ENCODE data around the gene ULK4.
"Not testable (repeated sequence)": the region's sequence is repeated elsewhere in the genome, so short reads cannot be mapped to it uniquely, and the experiment has no call there.

The ULK4 gene

DNA sequence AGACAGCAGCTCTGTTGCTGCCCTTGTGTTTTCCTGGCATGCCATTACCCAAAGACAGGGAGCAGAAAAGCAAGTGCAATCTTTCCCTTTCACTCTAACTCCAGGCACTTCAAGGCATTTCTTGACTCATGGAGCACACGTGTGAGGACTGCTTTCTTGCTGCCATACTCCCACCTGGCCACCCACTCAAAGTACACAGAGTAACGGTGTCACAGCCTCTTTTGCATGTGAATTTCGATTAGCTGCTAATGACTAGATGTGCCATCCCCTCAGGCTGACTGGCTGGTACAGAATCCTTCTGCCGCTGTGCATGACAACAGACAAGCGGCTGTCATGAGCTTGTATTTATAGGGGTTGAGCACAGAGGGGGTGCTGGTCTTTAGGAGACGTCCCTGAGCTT lies 382.0 kb downstream of the ULK4 start:
- DNase-seq (ENCODE audit: low spot score): no peak

DNA sequence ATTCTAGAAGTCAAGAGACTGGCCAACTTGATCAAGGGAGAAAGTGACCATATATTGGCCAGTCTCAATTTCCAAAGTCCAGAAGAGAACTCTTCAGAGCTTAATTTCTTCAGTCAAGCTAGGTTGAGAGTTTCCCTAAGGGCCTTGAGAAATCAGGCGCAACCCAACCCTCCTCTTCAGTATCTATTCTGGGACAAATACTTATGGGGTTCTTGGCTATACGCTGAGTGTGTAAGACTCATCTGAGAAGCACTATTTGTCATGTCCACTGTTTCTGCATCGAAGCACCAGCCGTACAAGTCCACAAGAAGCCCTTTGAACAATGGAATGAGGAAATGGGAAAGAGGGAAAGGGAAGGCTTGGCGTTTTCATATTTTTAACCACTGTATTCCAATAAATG lies 383.1 kb downstream of the ULK4 start:
- no peak for DNase-seq (ENCODE audit: low spot score)

DNA sequence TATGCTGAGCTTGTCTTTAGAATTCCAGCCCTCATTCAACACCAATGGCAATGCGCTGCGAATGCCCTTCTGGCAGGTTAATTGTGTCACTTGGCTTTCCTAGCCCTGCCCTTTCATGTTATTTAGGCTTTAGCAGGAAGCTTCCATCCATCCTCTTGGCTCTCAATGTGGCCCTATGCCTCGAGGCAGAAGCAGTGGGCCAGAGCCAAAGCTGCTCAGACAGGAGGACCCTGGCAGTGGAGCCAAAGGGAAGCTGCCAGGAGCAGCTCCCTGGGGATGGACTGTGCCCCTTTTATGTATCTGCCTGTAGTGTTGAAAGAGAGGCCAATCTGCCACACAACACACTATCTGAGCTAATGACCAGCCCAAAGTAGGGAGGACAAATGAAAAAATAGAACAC lies 386.2 kb downstream of the ULK4 start:
- no peak for DNase-seq (ENCODE audit: low spot score)

DNA sequence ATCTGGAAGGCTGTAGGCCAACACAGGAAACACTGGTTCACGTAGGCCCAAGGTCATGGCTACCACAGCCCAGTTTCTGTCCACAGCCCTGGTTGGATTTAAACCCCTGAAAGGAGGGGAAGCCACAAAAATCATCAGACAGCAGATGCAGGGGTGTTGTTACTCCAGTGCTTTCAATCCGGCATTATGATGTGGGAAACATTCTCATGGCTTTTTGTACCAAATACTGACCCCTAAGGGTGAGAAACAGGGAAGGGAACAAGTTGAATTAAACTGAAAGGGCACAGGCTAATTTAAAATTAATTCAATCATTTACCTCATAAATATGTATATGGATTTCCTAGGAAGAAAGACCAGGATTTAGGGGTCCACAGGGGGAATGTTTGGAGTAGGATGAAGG lies 387.0 kb downstream of the ULK4 start:
- DNase-seq (ENCODE audit: low spot score): no peak

DNA sequence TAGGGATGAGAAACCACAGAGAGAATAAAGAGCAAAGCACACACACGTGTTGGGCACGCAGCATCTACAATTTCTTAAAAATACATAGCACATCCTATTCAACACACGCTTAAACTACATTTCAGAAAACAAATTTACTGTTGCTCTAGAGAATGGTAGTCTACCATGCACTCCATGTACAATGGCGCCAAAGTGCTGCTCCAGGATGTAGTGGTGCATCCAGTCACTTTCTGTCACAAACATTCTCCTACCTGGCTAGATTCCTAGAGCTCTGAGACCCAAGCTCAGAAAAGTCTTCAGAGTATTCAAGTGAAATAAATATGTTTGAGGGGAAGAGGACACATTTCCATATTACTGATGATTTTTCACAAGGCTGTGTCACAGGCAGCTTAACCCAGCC lies 388.3 kb downstream of the ULK4 start:
- DNase-seq (ENCODE audit: low spot score): no peak

DNA sequence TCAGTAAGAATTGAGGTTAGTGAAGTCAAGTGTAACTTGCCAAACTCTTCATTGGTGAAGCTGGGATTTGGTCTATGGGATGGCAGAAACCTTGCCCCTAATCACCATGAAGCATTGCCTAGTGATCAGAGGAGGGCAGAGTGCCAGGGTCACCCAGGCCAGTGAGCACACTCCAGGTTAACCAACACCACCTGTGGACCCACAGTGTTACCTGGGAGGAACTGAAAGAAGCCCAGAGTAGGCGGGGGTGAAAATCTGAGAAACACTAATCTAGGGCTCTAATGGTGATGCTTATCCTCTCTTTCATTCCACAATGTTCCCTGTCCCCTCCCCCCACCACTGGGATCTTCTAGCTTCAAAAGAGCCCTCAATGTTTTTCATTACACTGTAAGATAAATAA lies 389.8 kb downstream of the ULK4 start:
- DNase-seq (ENCODE audit: low spot score): no peak

DNA sequence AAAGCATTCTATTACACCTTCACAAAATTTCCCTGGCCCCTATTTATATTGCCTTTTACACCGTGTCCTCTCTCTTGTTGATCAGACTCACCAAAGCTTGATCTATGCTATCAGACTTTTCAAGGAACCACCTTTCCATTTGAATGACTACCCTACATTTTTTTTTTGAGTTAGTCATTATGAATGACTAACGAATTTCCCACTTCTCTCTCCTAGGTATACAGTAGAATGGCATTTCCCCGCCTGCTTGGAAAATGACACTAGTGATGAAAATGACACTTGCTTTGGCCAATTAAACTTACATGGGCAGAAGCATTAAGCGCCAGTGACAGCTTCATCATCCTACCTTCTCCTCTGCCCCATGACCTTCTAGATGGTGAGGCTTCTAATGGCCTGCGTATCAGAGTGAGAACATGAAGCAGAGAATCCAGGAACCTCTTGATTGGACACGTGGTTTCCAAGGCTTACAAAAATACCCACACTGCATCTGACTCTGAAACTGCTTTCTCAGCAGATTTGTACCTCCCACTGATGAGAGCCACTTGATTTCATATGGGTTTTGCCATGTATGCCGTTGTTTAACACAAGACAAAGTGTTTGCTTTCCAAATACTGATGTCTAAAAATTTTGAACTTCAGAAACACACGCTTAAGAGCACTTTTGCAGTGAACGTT lies 392.1 kb downstream of the ULK4 start:
- DNase-seq (ENCODE audit: low spot score): no peak

DNA sequence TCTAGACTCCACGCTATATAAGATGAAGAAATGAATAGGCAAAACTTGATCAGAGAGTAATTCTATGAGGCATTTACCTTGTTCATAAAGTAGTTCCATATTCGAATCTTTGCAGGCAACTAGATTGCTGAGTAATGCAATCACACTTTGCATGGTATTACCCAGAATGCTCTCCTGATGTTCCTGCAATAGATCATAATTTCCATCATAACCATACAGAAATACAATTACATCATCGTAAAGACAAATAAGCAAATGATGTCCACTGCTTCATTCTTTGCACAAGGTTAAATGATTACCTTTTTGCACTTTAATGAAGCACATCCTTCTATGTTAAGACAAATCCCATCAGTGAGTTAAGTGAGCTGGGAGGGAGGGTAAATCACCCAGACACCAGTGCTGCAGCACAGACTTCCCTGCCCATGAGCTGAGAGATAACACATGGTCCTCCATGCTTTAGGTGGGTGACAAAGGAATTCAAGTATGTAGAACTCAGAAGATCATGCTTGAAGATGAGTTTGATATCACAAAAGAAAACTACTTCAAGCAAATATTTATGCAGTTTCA lies 395.9 kb downstream of the ULK4 start:
- no peak for DNase-seq (ENCODE audit: low spot score)

DNA sequence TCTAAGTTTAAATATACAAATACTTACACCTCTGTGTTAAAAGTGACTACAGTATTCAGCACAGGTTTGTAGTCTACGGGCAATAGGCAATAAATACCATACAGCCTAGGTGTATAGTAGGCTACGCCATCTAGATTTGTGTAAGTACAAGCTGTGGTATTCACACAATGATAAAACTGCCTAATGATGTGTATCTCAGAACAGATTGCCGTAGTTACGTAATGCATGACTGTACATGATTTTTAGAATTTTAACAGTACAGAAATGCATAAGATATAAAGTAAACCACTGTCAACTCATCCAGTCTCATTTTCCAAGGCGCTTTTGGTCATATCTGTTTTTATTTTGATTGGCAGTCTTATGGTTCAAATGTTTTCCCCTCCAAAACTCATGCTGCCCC lies 396.9 kb downstream of the ULK4 start:
- no peak for DNase-seq (ENCODE audit: low spot score)

DNA sequence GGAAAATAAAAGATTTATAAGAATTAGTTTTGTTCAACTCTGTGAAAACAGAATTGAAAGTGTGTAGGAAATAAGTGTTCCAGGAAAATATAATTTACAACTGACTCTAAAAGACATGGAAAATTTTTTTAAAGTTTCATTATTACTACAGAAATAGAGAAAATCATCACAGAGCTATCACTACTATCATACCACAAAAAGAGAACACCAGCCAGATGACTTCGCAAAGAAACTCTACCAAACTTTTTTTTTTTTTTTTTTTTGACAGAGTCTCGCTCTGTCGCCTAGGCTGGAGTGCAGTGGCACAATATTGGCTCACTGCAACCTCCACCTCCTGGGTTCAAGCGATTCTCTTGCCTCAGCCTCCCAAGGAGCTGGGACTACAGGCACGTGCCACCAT lies 405.7 kb downstream of the ULK4 start:
- DNase-seq (ENCODE audit: low spot score): not testable (repeated sequence)

DNA sequence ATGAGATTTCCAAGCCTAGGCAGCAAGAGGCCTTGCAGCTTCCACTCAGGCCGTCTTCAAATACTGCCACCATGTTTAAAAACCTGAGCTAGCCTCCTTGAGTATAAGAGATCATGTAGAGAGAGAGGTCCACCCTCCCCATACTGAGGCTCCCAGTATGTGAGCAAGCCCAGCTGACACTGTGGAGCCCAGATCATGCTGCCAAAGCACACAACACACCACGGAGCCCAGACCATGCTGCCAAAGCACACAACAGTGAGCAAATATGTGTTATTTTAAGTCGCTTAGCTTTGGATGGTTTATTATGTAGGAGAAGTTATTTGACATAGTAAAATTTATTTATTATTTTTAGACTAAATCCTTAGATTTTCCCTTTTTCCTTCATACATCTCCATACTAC lies 428.9 kb downstream of the ULK4 start:
- DNase-seq (ENCODE audit: low spot score): no peak

DNA sequence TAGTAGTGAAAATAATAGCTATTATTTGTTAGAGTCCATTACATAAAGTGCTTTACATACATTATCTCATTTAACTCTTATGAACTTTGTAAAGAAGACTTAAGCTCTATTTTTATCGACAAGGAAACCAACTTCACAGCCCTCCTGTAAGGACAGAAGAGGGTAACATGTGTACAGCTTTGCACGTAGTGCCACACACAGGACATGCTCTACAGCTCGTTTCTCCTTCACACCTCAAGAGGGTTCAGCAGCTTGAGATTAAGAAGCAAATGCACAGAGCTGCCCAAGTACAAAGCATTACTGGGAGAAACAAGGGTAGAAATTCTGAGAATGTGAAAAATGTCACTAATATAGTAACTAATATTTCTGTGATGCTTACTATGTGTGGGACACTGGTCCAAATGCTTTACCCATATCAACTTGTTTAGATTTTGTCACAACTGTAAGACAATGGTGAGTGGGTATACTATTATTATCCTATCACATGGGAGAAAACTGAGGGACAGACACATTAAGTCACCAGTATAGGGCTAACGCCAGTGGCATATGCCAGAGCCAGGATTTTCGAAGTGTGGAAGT lies 434.8 kb downstream of the ULK4 start:
- DNase-seq (ENCODE audit: low spot score): no peak

DNA sequence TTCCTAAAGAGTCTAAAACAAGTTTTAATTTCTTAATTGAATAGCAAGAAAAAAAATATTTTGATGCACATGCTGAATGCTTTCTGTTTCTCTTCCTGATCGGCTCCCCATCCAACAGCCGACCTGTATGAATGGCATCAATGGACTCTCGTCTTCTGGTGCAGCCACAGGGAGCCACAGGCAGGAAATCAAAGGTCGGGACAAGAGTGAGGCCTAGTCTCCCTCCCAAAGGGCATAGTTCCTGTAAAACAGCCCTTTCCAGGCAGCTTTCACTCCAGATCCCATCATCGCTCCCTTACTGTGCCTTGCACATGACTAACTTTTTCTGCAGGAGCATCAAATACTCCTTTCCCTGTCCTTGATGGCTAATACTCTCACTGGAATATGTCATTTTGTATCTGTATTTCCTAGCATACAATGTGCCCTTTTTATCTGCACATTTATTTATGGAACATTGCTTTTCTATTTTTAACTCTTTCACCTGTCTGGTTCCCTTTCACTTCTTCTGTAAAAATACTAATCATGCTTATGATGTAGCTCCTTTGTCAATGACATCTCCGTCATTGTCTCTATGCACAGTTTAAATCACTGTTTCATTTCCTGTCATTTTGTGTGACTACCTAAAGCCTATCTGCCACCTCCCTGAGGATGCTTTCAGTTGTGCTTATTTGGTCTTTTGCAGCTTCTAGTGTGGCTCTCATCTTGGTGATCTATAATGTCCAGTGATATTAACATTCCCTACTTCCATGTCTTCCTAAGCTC lies 436.4 kb downstream of the ULK4 start:
- DNase-seq (ENCODE audit: low spot score): no peak

DNA sequence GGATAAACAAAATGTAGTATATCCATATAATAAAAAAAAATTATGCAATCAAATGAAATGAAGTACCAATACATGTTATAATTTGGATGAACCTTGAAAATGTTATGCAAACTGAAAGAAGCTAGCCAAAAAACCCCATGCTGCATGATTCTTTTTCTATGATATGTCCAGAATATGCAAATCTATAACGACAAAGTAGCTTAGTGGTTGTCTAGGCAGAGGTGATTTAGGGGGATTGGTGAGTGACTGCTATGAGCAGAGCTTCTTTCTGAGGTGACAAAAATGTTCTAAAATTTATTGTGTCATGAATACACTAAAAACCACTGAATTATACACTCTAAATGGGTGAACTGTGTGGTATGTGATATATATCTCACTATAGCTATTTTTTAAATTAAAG lies 438.0 kb downstream of the ULK4 start:
- no peak for DNase-seq (ENCODE audit: low spot score)

DNA sequence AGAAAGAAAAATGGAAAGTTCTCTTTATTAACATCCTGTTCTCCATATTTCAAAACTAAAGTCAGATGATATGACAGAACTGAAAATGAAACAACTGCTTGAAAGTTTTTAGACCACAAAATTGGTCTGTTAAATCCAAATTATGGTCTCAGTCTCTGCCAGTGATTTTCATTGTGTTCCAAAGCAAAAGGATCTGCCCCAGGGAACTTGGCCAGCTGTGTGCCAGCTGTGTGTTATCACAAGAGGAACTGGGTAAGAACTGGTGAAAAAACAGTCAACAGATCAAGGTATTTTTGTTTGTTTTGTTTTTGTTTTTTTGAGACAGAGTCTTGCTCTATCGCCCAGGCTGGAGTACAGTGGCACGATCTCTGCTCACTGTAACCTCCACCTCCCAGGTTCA lies 439.3 kb downstream of the ULK4 start:
- no peak for DNase-seq (ENCODE audit: low spot score)

DNA sequence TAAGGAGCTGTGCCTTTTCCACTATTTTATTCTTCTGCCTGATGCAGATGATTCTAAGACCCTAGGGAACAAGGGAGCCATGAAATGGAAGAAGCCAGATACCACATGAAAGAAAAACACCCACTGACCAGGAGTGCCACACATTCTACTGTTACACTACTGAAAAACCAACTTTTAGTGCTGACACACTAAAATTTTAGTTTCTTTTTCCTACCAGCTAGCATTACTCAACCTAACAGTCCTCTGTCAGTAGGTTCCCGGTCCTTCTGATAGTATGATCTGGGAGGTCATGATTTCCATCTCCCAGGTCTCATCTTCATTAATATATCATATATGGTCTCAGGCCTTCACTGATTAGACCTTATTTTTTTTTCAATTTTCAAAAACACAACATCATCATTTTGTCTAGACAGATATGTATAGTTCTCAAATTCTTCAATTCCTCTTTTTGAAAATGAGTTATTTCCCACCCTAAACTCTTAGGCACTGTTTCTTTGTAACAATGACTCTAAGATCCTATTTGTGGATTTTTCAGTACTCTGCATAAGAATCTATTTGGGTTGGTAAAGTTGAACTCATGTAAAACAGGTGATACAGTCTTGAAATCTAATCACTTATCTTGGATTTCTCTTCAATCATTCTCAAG lies 440.8 kb downstream of the ULK4 start:
- no peak for DNase-seq (ENCODE audit: low spot score)

DNA sequence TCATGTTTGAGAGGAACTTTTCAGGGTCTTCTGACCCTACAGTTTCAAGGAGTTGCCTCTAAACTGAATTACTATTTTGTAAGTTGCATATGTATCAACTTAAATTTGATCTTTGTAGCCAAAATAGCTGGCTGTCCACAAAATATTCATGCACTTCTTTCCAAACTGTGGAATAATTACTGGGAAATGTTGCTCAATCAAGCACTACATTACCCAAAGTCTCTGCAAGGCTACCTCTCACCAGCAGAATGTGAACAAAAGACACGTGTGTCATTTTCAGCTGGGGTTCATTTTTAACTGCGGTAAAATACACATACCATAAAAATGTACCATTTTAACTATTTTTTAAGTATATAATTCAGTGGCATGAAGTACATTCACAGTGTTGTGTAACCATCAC lies 442.2 kb downstream of the ULK4 start:
- no peak for DNase-seq (ENCODE audit: low spot score)

DNA sequence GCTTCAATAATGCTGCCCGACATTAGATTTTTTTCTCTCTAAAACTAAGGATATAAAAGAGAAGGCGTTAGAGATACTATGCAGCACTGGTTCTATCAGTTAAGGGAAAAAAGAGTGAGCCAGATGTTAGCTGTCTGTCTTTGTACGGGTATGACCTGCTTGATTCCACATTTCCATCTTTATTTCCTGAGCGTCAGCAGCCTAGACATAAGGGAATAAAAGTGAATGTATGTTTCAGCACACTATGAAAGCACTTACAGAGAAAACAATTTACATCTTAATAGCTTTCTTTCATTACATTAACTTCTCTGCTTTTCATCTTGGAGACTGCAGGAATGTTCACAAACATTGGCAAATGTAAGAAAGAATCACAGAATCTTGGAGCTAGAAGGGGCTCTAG lies 443.3 kb downstream of the ULK4 start:
- no peak for DNase-seq (ENCODE audit: low spot score)

DNA sequence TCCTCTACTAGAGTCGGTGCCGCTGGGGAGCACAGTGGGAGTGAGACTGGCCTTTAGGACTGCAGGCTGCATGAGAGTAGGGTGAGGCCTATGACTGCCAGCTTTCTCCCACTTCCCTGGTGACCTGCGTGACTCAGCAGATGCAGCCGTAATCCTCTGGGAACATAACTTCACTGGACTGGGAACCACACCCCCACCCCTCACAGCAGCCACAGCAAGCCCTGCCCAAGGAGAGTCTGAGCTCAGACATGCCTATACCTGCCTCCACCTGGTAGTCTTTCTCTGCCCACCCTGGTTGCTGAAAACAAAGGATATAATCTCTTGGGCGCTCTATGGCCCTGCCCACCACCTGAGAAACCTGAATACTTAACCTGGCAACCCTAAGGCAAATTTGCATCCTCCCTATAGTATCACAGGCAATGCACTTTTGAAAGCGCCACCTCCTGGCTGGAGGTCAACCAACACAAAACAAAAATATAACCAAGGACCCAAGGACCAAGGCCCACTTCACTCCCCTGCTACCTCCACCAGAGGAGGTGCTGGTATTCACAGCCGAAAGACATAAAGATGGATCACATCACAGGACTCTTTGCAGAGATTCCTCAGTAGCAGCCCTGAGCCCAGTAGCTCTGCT lies 453.7 kb downstream of the ULK4 start:
- DNase-seq (ENCODE audit: low spot score): no peak

DNA sequence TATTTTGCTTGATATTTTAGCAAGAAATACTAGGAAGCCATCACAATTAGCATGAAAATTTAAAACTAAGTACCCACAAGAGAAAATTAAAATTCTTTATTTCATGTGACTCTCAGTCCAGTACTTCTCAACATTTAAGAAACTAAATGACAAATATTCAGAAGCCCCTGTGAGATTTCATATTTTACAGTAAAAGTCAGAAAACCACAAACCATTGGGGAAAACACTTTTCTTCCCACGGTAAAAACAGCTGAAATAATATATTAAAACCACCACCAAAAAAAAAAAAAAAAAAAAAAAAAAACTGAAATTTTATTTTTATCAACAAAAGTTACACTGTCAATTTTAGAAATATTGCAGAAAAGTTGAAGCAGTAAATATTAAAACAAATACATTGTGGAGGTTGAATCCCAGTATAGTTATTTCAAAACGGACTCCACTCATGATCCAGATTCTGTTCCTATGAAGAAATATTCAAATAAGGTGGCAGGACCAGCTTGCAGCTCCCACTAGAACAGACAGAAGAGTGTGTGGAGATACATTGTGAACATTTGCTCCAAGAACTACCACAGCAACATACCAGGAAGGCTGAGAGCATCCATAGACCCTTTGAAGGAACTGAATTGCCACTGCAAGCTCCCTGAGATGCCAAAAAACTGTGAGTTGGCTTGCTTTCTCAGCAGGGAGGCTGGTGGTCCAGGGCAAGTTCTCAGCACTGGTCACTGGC lies 454.4 kb downstream of the ULK4 start:
- DNase-seq (ENCODE audit: low spot score): no peak

DNA sequence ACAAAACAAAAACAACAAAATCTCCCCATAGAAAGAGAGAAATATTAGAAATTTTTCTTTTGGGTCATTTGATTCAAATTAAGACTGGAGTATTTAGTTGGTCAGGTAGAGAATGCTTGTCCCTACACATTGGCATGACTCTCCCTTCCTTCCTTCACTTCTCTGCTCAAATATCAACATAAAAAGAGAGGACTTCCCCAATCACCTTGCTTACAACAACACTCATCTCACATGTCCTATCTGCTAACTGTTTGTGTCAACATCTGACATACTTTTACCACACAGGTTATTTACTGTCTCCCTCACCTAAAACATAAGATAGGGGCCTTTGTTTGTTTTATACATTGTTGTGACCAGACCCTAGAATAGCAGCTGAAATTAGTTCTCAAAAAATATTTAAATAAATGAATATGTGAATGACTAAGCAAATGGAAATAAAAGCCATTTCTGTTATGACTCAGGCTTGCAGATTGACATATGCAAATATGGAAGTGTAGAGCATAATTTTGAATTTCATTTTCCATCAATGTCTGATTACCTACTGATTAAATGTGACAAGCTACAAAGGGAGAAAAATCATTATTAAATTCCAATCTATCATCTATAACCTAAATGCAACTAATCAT lies 457.8 kb downstream of the ULK4 start:
- no peak for DNase-seq (ENCODE audit: low spot score)
